Left colon (tissue), 2 donors: Measurements from ENCODE around the gene ELP5. TPM values are rescaled to one million over a fixed set of nuclear protein-coding genes. Genes with fewer than 3 reads are reported as not detected.

Experiments used
- ATAC-seq: fragments of 200-7000 bp; cut with Tn5 transposase; one replicate; pipeline ENCODE4 v1.9.1; 2020; ENCODE audit warnings: mild to moderate bottlenecking, moderate library complexity
- DNase-seq, 2 donors: peaks; one replicate each; pipeline ENCODE4 v3.0.0-alpha.2; 2020
- intact Hi-C, 2 donors: fragments of 100-400 bp; cut with DNase I in 1 of 2; cut with micrococcal nuclease in 1 of 2; formaldehyde crosslinking; loops; one replicate each; pipeline versions ENCODE4 v1.11.2 to v1.14.0; 2022; cut with DNase I, micrococcal nuclease
- total RNA-seq, 2 donors: library from RNA; stranded (reverse); fragmentation: NEBNext Ultra II Directional; extraction: Animal tissue kit (Norgen Biotek cat#: 25700); gene quantifications; one replicate each; pipeline ENCODE4 v1.2.1, GENCODE V29; 2021
- donor health status: DM: no; HTN: no; CAD: no.
- donor health status: DM: yes; HTN: yes; CAD: no.

ELP5 gene
- total RNA-seq, 2 donors from 2014 or later = 42.4 to 55.4 TPM

DNA sequence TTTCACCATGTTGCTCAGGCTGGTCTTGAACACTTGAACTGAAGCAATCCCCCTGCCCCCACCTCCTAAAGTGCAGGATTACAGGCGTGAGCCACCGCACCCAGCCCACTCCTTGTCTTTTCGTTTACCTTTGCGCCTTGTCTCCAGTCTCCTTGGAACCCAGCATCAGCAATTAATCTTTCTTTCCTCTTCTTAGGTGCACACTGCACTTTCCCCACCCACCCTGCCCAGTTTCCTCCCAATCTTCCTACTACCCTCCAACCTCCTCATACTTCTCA lies 11.7 kb downstream of the ELP5 start:
- peak; percentile 22 for ATAC-seq
- intact Hi-C loops = no loop called here
- peak; percentile 68 to 75 for DNase-seq

DNA sequence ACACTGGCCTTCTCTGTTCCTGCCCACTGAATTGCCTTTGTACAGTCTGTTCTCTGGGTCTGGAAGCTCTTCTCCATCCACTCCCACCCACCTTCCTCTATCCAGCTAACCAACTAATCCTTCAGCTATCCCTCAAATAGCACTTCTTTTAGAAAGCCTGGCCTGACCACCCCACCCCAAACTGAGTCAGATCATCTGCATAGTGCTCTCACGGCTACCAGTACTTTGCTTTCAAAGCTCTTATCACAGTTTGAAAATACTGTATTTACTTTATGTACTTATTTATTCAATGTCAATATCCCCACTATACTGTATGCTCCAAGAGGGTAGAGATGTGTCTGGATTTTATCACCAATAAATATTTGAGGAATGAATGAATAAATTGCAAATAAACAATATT lies 14.8 kb downstream of the ELP5 start:
- intact Hi-C loops = no loop called here
- no peak for DNase-seq
- no peak for ATAC-seq

DNA sequence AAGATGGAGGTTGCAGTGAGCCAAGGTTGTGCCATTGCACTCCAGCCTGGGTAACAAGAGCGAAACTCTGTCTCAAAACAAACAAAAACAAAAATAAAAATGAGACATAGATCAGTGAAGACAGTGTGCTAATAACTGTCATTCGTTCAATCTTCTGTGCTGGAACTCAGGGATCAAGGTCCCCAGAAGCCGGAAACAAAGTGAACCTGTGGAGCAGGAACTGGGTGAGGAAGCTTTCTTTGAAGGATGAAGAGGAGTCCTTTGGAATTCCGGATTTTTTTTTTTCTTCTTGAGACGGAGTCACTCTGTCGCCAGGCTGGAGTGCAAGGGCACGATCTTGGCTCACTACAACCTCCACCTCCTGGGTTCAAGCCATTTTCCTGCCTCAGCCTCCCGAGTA lies 27.4 kb downstream of the ELP5 start:
- ATAC-seq = peak; percentile 51
- DNase-seq = peak; percentile 27 to 50

DNA sequence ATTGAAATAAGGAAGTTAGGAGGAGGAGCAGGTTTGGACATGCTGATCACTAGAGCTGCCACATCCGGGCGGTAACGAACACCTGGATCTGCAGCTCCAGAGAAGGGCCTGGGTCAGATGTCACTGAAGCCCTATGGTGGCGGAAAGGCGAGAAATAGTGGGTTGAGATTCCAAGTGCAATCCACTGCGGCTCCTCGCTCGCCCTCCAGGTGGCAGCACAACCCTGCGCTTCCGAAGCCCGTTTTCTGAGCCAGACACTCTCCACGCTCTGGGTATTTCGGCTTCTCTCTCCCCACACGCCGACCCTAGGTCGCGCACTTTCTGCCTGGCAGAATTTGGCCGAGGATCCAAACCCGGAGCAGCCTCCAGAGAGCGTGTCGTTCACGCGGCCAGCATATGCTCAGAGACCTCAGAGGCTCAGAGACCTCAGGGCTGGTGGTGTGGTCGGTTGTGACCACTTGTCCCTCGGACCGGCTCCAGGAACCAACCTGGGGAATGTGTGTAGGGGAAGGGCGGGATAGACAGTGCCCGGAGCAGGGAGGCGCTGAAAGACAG lies 28.6 kb downstream of the ELP5 start:
- intact Hi-C loops = loop anchor here in 1 of 2 donors (2.0 kb wide), 1 partner anchor 14 kb away; the partner anchor contains the start of gene YBX2
- DNase-seq = peak; percentile 78 to 89
- peak; percentile 73 for ATAC-seq

More for the DNA sequence above, 27.4 kb downstream of the ELP5 start:
- intact Hi-C loops = no loop called here

DNA sequence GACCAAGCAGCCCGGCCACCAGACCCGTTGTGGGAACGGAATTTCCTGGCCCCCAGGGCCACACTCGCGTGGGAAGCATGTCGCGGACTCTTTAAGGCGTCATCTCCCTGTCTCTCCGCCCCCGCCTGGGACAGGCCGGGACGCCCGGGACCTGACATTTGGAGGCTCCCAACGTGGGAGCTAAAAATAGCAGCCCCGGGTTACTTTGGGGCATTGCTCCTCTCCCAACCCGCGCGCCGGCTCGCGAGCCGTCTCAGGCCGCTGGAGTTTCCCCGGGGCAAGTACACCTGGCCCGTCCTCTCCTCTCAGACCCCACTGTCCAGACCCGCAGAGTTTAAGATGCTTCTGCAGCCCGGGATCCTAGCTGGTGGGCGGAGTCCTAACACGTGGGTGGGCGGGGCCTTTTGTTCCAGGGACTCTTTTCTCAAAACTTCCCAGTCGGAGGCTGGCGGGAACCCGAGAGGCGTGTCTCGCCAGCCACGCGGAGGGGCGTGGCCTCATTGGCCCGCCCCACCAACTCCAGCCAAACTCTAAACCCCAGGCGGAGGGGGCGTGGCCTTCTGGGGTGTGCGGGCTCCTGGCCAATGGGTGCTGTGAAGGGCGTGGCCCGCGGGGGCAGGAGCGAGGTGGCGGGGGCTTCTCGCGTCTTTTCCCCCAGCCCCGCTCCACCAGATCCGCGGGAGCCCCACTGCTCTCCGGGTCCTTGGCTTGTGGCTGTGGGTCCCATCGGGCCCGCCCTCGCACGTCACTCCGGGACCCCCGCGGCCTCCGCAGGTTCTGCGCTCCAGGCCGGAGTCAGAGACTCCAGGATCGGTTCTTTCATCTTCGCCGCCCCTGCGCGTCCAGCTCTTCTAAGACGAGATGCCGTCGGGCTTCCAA lies 29.3 kb downstream of the ELP5 start, which contains the start of gene SLC2A4:
Gene SLC2A4 (plus strand): TSS at position 645 of the 879 bp plus-strand sequence. CDS start 217 bp downstream, at position 862.
- peak; percentile 83 for ATAC-seq
- intact Hi-C loops = loop anchor here in 1 of 2 donors (2.0 kb wide), 1 partner anchor 13 kb away; the partner anchor contains the start of gene YBX2
- DNase-seq = peak; percentile 96 to 98

DNA sequence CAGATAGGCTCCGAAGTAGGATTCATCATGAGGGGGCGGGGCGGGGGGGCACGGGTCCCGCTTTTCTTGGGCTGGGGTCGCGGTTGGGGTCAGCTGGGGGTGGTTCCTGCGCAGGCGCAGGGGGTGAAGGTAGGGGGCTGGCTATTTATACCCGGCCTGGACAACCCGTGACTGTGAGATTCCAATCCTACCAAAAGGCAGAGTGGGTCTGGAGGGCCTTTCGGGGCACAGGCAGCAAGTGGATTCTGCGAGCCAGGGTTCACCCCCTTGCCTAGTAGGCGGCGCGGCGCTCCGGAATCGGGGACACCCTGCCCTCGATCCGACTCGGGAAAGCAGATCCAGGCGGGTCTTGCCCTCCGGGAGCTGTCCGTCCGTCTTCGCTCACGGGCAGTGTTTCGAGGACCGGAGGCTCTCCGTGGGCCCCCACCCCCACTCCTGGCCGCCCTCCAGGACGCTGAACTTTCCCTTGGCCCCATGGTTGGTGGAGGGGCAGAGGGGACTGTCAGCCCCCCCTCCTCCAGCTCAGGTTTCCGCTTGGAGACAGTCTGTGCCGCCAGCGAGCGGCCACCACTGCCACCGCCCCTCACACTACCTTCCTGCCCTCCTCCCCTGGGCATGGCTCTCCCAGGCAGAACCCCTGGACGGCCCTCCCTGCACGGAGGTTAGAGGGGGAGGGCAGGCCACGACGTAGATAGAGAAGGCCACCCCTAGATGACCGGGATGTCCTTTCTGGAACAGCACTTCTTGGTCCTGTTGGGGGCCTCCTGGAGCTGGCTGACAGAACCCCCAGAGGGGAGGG lies 30.1 kb downstream of the ELP5 start:
- no peak for ATAC-seq
- DNase-seq = peak; percentile 55 to 67
- intact Hi-C loops = loop anchor here in 1 of 2 donors (2.0 kb wide), 1 partner anchor 13 kb away; the partner anchor contains the start of gene YBX2

DNA sequence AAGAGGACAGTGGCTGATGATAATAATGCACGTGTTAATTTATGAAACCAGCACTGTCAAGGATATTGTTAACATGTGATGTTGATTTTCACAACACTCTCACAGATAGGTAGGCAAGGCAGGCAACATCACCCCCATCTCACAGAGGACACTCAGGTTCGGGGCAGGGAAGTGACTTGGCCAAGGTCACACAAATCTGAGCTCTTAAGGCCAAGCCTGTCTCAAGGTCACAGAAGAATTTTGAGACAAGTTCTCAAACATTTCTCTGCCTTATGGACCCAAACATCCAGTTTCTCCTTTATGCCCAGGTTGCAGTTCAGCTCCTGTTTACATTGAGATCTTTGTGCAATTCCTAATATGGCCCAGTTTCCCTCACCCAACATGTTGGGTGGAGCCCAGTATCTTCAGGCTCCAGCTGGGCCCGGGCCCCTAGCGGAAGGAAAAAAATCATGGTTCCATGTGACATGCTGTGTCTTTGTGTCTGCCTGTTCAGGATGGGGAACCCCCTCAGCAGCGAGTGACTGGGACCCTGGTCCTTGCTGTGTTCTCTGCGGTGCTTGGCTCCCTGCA lies 30.8 kb downstream of the ELP5 start:
- intact Hi-C loops = no loop called here
- ATAC-seq (no peak), DNase-seq (no peak)

DNA sequence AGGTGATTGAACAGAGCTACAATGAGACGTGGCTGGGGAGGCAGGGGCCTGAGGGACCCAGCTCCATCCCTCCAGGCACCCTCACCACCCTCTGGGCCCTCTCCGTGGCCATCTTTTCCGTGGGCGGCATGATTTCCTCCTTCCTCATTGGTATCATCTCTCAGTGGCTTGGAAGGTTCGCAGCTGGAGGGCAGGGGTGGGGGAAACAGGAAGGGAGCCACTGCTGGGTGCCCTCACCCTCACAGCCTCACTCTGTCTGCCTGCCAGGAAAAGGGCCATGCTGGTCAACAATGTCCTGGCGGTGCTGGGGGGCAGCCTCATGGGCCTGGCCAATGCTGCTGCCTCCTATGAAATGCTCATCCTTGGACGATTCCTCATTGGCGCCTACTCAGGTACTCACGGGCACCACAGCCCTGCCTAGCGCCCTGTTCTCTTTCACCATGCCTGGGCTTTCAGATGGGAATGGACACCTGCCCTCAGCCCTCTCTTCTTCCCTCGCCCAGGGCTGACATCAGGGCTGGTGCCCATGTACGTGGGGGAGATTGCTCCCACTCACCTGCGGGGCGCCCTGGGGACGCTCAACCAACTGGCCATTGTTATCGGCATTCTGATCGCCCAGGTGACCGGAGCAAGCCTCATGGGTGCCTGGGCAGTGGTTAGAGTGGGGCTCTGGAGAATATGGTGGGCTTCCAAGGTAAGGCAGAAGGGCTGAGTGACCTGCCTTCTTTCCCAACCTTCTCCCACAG lies 31.6 kb downstream of the ELP5 start:
- no peak for ATAC-seq
- no peak for DNase-seq
- intact Hi-C loops = no loop called here

DNA sequence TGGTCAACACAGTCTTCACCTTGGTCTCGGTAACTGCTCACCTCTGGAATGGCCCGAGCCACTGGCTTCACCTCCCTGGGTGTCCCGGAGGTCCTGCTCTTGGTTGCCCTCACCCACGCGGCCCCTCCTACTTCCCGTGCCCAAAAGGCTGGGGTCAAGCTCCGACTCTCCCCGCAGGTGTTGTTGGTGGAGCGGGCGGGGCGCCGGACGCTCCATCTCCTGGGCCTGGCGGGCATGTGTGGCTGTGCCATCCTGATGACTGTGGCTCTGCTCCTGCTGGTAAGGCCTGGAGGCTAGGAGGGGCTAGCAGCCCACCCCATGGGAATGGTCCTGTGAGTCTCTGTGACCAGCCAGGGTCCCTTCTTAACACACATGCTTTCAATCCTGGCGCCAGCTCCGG lies 32.9 kb downstream of the ELP5 start:
- intact Hi-C loops = no loop called here
- no peak for ATAC-seq
- no peak for DNase-seq

DNA sequence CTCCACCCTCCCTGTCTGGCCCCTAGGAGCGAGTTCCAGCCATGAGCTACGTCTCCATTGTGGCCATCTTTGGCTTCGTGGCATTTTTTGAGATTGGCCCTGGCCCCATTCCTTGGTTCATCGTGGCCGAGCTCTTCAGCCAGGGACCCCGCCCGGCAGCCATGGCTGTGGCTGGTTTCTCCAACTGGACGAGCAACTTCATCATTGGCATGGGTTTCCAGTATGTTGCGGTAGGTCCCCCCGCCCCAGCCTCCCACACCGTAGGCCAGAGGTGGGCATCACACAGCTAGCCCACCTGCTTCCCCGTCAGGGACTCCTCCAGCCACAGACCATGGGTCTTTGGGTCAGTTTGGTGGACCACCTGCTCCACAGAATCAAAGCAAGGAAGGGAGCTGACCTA lies 33.7 kb downstream of the ELP5 start:
- no peak for DNase-seq
- intact Hi-C loops = no loop called here
- no peak for ATAC-seq

DNA sequence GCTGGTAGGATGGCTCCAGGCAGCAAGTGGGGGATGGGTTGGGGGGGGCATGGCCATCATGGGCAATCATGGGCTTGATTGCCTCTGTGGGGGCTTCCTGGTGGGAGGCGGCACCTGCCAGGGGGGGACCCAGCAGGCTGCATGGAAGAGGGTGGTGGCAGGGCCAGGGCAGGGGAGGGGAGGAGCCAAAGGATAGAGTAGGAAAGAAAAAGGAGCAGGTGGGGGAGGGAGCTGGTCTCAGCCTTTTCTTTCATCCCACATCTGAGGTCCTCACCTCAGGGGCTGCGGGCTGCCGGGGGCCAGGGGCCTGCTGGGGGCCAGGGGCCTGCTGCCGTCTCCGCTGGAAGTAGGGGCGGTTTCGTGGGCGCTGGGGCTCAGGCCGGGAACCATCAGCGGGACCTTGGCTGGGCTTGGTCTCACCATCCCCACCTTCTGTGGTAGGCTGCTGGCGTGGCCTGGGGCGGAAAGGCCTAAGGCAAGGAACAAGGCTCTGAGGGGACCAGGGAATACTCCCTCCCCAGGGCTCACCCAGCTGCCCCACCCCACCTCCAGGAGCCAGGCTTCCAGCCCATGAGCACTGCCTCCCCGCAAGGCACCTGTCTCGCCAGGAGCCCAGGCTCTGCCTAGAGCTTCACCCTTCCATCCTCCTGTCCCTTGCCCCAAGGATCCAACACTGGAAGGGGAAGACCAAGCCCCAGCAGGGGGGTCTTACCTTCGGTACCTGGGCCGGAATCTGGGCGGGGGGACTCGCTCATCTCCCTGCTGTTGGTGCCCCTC lies 37.4 kb downstream of the ELP5 start:
- no peak for DNase-seq
- intact Hi-C loops = no loop called here
- ATAC-seq = no peak

DNA sequence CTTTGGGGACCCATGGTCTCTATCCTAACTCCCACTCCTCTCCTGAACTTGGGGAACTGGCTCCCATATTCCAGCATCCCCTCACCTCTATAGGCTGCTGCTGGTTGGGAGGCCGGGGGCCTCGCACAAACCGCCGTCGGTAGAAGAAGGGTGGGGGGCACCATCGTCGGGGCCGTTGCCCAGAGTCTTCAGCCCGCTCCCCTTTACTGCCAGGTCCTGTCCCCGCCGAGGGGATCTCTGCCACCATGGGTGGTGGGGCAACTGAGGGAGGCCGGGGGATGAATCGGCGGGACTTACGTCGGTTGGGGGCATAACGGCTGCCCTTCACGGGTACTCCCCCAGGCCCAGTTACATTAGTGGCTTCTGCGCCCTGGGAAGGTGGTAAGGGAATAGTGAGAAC lies 38.2 kb downstream of the ELP5 start:
- DNase-seq = no peak
- ATAC-seq = no peak
- intact Hi-C loops = no loop called here

DNA sequence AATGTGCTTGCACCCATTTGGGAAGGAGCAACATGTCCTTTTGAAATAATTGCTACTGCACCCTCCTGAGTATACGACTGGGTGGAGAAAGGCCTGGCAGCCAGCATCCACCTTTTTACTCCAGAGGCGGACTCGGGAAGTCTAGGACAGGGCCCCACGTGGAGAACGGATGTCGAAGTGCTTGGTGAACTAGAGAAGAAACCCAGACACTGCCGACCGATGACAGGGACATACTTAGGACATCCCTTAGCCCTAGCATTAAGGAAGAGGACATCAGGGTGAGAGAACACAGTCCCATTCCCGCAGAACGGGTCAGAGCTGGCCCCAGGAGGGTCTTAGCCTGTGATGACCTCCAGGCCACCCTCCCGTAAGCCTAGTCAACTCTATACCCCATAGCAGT lies 38.7 kb downstream of the ELP5 start:
- DNase-seq = no peak
- ATAC-seq = no peak
- intact Hi-C loops = no loop called here

DNA sequence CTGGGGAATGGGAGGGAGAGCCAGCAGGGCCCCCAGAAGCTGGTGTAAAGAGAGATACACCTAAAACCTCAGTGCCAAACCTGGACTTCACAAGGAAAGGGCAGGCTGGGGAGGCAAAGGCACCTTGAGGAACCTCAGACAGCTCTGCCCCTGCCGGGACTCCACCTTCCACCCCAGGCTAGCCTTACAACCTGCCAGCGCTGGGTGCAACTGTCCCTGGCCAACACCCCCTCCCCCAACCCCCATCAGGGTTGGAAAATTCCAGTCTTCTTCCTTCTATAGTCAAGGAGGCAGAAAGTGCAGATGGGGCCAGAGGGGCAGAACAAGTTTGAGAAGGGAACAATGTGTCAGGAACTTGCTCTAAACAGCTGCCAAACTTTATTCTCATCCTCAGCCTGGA lies 40.2 kb downstream of the ELP5 start:
- ATAC-seq (no peak), DNase-seq (no peak)
- intact Hi-C loops = no loop called here

DNA sequence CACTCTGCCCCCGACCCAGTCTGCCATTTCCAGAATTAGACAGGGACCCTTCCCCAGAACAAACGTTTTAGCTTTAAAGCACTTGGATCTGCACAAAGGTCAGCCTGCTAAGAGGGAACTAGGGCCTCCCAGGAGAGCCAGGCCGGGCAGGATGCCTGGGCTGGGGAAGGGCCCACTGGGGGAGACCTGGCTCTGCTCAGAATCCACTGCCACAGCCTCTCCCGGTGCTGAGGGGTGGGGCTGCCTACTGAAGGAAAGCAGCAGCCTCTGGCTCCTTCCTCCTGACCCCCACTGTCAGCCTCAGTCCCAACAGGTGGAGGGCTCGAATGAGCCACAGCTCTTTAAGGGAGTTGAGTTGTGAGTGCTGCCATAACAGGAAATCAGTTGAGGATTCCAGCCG lies 40.7 kb downstream of the ELP5 start:
- ATAC-seq (no peak), DNase-seq (peak in 1 of 2 donors; percentile 52)
- intact Hi-C loops = no loop called here

DNA sequence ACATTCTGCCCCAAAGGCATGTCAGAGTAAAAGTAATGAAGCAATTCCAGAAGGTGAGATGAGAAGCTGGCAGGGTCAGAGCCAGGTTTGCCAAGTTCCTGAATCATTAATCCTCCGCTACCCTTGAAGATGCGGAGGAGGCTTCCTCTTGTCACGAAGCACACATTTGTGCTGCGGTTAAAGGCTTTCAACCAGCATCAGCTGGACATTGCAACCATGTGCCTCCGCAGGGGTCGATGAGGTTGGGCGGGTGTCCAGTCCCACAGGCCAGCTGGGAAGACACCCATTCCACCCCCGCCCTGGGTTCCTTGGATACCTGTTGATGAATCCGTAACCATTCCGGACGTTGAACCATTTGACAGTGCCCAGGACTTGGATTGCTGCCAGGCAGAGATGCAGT lies 41.1 kb downstream of the ELP5 start:
- ATAC-seq = no peak
- intact Hi-C loops = no loop called here
- DNase-seq = peak; percentile 45 to 49

DNA sequence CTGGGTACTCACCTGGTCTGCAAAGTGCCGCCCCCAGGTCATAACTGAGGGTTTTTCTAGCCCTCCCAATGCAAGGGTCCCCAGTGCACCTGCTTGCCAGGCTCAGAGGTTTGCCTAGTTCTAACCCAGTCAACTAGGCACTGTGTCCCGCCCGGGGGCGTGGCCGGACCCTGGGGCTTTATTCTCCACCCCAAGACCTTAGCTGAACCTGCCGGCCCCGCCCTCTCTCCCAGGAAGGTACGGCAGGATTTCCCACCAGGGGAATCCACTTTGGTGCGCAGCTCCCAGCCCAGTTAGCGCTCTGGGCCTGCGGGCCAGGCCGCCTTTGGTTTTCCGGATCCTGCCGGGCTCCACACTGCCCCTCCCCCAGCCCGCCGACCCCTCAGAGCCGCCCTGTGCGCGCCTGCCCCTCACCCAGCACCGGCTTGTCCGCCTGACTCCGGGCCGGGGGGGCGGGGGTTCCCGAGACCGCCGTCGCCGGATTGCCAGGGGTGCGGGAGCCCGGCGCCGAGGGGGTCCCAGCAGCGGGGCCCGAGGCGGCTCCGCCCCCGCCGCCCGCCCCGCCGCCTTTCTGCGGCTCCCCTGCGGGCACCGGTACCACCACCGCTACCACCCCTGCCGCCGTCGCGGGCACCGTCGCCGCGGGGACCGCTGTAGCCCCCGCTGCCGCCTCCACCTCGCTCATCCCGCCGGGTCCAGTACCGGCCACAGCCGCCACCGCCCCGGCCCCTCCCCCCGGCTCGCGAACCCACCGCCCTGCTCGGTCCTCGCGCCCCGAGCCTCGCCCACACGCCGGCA lies 42.0 kb downstream of the ELP5 start:
- DNase-seq = peak; percentile 92 to 96
- intact Hi-C loops = loop anchor here in 1 of 2 donors (2.0 kb wide), 1 partner anchor 13 kb away; the partner anchor contains the start of gene SLC2A4
- peak; percentile 56 for ATAC-seq
